HepG2 (cell line): ENCODE measurements around the gene CDK18. TPM values are rescaled to one million over a fixed set of nuclear protein-coding genes. Genes with fewer than 3 reads are reported as not detected.

Experiments
- ATAC-seq: fragments of 200-7000 bp; cut with Tn5 transposase; 3 replicates; pipeline ENCODE4 v1.9.1; 2020; ENCODE audit warnings: mild to moderate bottlenecking, moderate library complexity
- BruUV-seq: library from RNA; stranded (reverse); fragments of 400-500 nt; replicated peaks from 2 replicates; lab custom pipeline; 2021; lab: Mats Ljungman, UMichigan
- CTCF ChIA-PET: fragments of 300-600 bp; formaldehyde crosslinking; extraction: SDS; loops from one replicate; lab custom pipeline; 2021; ENCODE audit warnings: low total read pairs, inconsistent platforms, low intra/inter-chr PET ratio; lab: Yijun Ruan, JAX
- POLR2A ChIA-PET: fragments of 350-600 bp; sonication (Branson Sonifier 250); formaldehyde crosslinking; loops from one replicate; lab custom pipeline; 2020; ENCODE audit warnings: antibody characterized with exemption, inconsistent platforms; lab: Yijun Ruan, JAX
- DNase-seq: peaks from one replicate; pipeline ENCODE4 v3.0.0-alpha.2; 2015; ENCODE audit warnings: low spot score
- FAIRE-seq: peaks from 3 replicates; lab custom pipeline; 2011; peaks lifted over from hg19 to GRCh38; lab: Jason Lieb, UNC
- H2AFZ ChIP-seq: one replicate; pipeline ENCODE4 v1.6.1; 2011; ENCODE audit warnings: low read length, inconsistent platforms
- H3K27ac ChIP-seq: fragments of 300-600 bp; 3 replicates; pipeline ENCODE4 v1.8.0; 2011; ENCODE audit warnings: mixed run types, mild to moderate bottlenecking, mixed read lengths, low read length, inconsistent platforms; ENCODE audit not compliant: insufficient read depth; ENCODE audit errors: extremely low read length
- H3K27me3 ChIP-seq, 2 experiments: fragments of 200-600 bp in 1 of 2; 2 replicates in 1 of 2; 3 replicates in 1 of 2; pipeline versions ENCODE4 v1.6.0 to v1.8.0; 2011; ENCODE audit warnings: low read length in 2 of 2, mild to moderate bottlenecking in 2 of 2, moderate library complexity in 2 of 2, inconsistent platforms in 1 of 2; ENCODE audit not compliant: insufficient read depth in 2 of 2, control insufficient read depth in 1 of 2
- H3K36me3 ChIP-seq, 2 experiments: fragments of 200-600 bp in 1 of 2; replicated peaks in 1 of 2; 2 replicates in 1 of 2; 3 replicates in 1 of 2; pipeline versions ENCODE4 v1.5.1 to v1.8.0; 2011; ENCODE audit warnings: low read length in 2 of 2, inconsistent platforms in 1 of 2; ENCODE audit not compliant: insufficient read depth in 2 of 2, control insufficient read depth in 1 of 2
- H3K4me1 ChIP-seq: 2 replicates; pipeline ENCODE4 v1.5.1; 2012; ENCODE audit warnings: low read length, inconsistent platforms; ENCODE audit not compliant: insufficient read depth
- H3K4me2 ChIP-seq: 2 replicates; pipeline ENCODE4 v1.6.0; 2011; ENCODE audit warnings: low read depth, low read length, inconsistent platforms
- H3K4me3 ChIP-seq, 3 experiments: fragments of 200-600 bp in 1 of 3; sonication (generic), shearing (Covaris generic) in 1 of 3; replicated peaks in 1 of 3; 2 replicates each; pipeline ENCODE4 v1.5.1; 2011 to 2016; ENCODE audit warnings: low read length in 3 of 3, inconsistent platforms in 2 of 3, low read depth in 2 of 3, mild to moderate bottlenecking in 2 of 3, control low read depth in 1 of 3, mixed read lengths in 1 of 3; ENCODE audit not compliant: insufficient read depth in 1 of 3
- H3K79me2 ChIP-seq: one replicate; pipeline ENCODE4 v1.6.1; 2011; ENCODE audit warnings: low read length, inconsistent platforms; ENCODE audit not compliant: insufficient read depth
- H3K9ac ChIP-seq: 2 replicates; pipeline ENCODE4 v1.6.0; 2011; ENCODE audit warnings: mild to moderate bottlenecking, low read depth, low read length, inconsistent platforms; ENCODE audit not compliant: insufficient read depth
- H3K9me3 ChIP-seq: 2 replicates; pipeline ENCODE4 v1.5.1; 2012; ENCODE audit warnings: mild to moderate bottlenecking, low read length
- H4K20me1 ChIP-seq: 2 replicates; pipeline ENCODE4 v1.6.0; 2011; ENCODE audit warnings: inconsistent platforms, mild to moderate bottlenecking, low read length, moderate library complexity; ENCODE audit not compliant: insufficient read depth
- GATAD1 ChIP-seq: IDR thresholded peaks from 2 replicates; pipeline ENCODE4 v1.6.1; 2016; ENCODE audit warnings: missing genetic modification reagents, missing compliant biosample characterization
- HOMEZ ChIP-seq: IDR thresholded peaks from 2 replicates; pipeline ENCODE4 v1.6.1; 2016; ENCODE audit warnings: low read depth
- MTA1 ChIP-seq: sonication (generic); formaldehyde crosslinking; IDR thresholded peaks from 2 replicates; pipeline ENCODE4 v1.4.0; 2020; ENCODE audit warnings: missing genetic modification reagents, mild to moderate bottlenecking, borderline replicate concordance
- RARA ChIP-seq: IDR thresholded peaks from 2 replicates; pipeline ENCODE4 v1.6.1; 2016; ENCODE audit warnings: missing genetic modification reagents, missing compliant biosample characterization
- THAP9 ChIP-seq: sonication (generic); formaldehyde crosslinking; IDR thresholded peaks from 2 replicates; pipeline ENCODE4; 2020; ENCODE audit warnings: missing genetic modification reagents, mild to moderate bottlenecking, borderline replicate concordance
- TOE1 ChIP-seq: sonication (generic); formaldehyde crosslinking; IDR thresholded peaks from 2 replicates; pipeline ENCODE4 v1.4.0; 2020; ENCODE audit warnings: mild to moderate bottlenecking, missing genetic modification reagents
- YEATS2 ChIP-seq: sonication (generic); formaldehyde crosslinking; IDR thresholded peaks from 2 replicates; pipeline ENCODE4 v1.4.0; 2020; ENCODE audit warnings: missing genetic modification reagents, borderline replicate concordance
- ZBTB2 ChIP-seq: sonication (generic); formaldehyde crosslinking; IDR thresholded peaks from 2 replicates; pipeline ENCODE4 v1.8.0; 2022; ENCODE audit warnings: low read depth, missing genetic modification reagents
- ZKSCAN5 ChIP-seq: sonication (generic); formaldehyde crosslinking; IDR thresholded peaks from 2 replicates; pipeline ENCODE4 v1.5.1; 2020; ENCODE audit warnings: mild to moderate bottlenecking, missing genetic modification reagents
- ZMYM3 ChIP-seq: sonication (generic); formaldehyde crosslinking; IDR thresholded peaks from 2 replicates; pipeline ENCODE4 v1.5.1; 2020; ENCODE audit warnings: mild to moderate bottlenecking, missing genetic modification reagents
- ZNF260 ChIP-seq: sonication (generic); formaldehyde crosslinking; IDR thresholded peaks from 2 replicates; pipeline ENCODE4 v1.4.0; 2020; ENCODE audit warnings: missing genetic modification reagents, low read depth, mild to moderate bottlenecking, borderline replicate concordance
- ZNF75D ChIP-seq: sonication (generic); formaldehyde crosslinking; IDR thresholded peaks from 2 replicates; pipeline ENCODE4 v1.8.1; 2023; ENCODE audit warnings: missing genetic modification reagents, mild to moderate bottlenecking, borderline replicate concordance
- WGBS: methylation state at CpG from one replicate; pipeline ENCODE4 v1.1.6; 2017; ENCODE audit warnings: low lambda C conversion rate; 5-methylcytosine and 5-hydroxymethylcytosine counted together
- in situ Hi-C: cut with HindIII; loops from 2 replicates; pipeline ENCODE4 v1.10.0; 2017; ENCODE audit warnings: low pct_unique_long_range_greater_than_20kb; ENCODE audit not compliant: extremely low pct_ligation_motif_present
- intact Hi-C: fragments of 100-400 bp; cut with micrococcal nuclease; formaldehyde crosslinking; loops from one replicate; pipeline ENCODE4 v1.10.0; 2022; ENCODE audit not compliant: unreplicated experiment
- polyA plus RNA-seq, 8 experiments: library from polyadenylated mRNA; depleted of rRNA in 3 of 8; stranded (reverse) in 7 of 8; unstranded in 1 of 8; fragments of >200 nt; fragmentation: Illumina TruSeq in 4 of 8; extraction: Trizol in 4 of 8; gene quantifications; 2 replicates each; pipeline versions ENCODE4 v1.2.1 to v1.2.3, GENCODE V29; 2011 to 2016; ENCODE audit warnings: low read depth in 4 of 8, missing spikeins in 1 of 8, mixed read lengths in 1 of 8; ENCODE audit not compliant: insufficient read depth in 1 of 8
- total RNA-seq, 5 experiments: library from RNA; depleted of rRNA; stranded (reverse); fragments of >200 nt; fragmentation: Illumina TruSeq; extraction: Trizol; gene quantifications; 2 replicates each; pipeline ENCODE4 v1.2.3, GENCODE V29; 2016; ENCODE audit warnings: low read depth in 1 of 5
- TF ChIP-seq, protein P1 (sequence below): sonication (generic); formaldehyde crosslinking; IDR thresholded peaks from 2 replicates; pipeline ENCODE4 v1.4.0; 2020; ENCODE audit warnings: missing genetic modification reagents

Gene CDK18
- total and polyA plus RNA-seq, 2 of the 13 experiments (the other 11 are each of a cell fraction or from before 2014, with no cell fraction given): 6.4 to 38.8 TPM

DNA sequence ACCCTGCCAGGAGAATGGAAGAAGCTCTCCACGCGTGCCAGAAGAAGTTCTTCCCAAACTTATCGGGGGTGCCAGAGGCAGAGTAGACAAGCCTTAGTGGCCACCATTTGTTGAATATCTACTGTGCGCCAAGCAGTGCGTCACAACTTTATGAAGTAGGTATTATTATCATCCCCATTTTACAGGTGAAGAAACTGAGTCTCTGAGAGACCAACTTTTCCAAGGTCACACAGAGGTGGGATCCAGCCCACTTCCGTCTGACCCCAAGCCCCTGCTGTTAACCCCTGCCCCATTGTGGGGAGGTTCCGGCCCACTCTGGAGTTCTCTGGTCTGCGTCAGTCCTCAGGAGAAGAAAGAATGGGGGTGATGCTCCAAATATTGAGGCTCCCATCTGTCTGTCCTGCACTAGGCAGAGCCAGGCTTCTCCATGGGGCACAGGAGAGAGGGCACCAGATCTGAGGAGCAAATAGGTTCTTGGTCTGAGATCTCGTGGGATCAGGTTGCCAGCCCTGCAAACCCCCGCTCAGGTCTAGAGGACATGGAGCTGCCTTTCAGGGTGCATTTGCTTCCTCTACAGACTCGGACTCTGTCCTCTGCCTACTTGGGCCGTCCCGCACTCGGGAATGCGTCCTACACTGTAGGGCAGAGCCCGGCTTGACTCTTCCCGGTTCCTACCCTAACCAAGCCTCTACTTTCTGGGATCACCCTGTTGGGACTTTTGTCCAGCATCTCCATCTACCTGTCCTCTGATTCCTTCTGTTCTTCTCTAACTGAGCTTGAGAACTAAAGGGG, 2.1 kb downstream of the CDK18 start (continued):
- TF ChIP-seq THAP9 (CRISPR knock-in tag) (no peak), ZMYM3 (CRISPR knock-in tag) (peak; percentile 22; the same call in 1 of the 2 replicates)

- Histone ChIP-seq H3K4me2 (no peak overlapping the region), H3K9ac (no peak overlapping the region), H3K79me2 (peaks cover 15% of the 10 kb centered on the region), H3K9me3 (no peaks in the 10 kb centered on the region), H3K27ac (no peak overlapping the region), H3K4me1 (peaks cover 66% of the 10 kb centered on the region), H3K27me3 (no peaks in the 10 kb centered on the region), H3K36me3 (peaks cover 0 to 2% of the 10 kb centered on the region in 2 experiments; a peak in 1 of 5 replicates), H3K4me3 (no peak overlapping the region), H4K20me1 (no peaks in the 10 kb centered on the region), H2AFZ (no peak overlapping the region)
- DNase-seq (no peak), FAIRE-seq (no peak), ATAC-seq (no peak)
- POLR2A ChIA-PET: no interaction called here
- CTCF ChIA-PET: no interaction called here
- in situ Hi-C loops (no loop called here), intact Hi-C loops (no loop called here)
- 96% methylated on average over 5 of the region's 5 CpGs for WGBS
- BruUV-seq: no TSS peak
- TF ChIP-seq GATAD1 (CRISPR knock-in tag) (no peak), ZBTB2 (CRISPR knock-in tag) (no peak), YEATS2 (CRISPR knock-in tag) (no peak), ZNF75D (CRISPR knock-in tag) (no peak), RARA (peak; percentile 23; the same call in 1 of the 2 replicates), HOMEZ (CRISPR knock-in tag) (no peak), TOE1 (CRISPR knock-in tag) (no peak), ZKSCAN5 (no peak), ZNF260 (no peak), MTA1 (CRISPR knock-in tag) (no peak)
- TF ChIP-seq, protein P1, sequence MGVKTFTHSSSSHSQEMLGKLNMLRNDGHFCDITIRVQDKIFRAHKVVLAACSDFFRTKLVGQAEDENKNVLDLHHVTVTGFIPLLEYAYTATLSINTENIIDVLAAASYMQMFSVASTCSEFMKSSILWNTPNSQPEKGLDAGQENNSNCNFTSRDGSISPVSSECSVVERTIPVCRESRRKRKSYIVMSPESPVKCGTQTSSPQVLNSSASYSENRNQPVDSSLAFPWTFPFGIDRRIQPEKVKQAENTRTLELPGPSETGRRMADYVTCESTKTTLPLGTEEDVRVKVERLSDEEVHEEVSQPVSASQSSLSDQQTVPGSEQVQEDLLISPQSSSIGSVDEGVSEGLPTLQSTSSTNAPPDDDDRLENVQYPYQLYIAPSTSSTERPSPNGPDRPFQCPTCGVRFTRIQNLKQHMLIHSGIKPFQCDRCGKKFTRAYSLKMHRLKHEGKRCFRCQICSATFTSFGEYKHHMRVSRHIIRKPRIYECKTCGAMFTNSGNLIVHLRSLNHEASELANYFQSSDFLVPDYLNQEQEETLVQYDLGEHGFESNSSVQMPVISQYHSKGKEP (CRISPR knock-in tag): no peak
Measured at GRCh38 chr1:205508227-205508714, 3.8 kb downstream of the CDK18 start.
